ENCODE results near the gene TEAD1.

DNA sequence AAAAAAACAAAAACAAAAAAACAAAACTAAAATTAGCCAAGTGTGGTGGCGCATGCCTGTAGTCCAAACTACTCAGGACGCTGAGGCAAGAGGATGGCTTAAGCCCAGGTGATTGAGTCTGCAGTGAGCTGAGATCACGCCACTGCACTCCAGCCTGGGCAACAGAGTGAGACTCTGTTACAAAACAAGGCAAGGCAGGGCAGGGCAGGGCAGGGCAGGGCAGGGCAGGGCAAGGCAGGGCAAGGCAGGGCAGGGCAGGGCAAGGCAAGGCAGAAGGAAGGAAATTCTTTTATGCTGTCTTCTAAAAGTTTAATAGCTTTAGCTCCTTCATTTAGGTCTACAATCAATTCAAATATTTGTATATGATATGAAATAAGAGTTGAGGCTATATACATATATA lies 284.8 kb downstream of the TEAD1 start:
- TF ChIP-seq, protein P1, sequence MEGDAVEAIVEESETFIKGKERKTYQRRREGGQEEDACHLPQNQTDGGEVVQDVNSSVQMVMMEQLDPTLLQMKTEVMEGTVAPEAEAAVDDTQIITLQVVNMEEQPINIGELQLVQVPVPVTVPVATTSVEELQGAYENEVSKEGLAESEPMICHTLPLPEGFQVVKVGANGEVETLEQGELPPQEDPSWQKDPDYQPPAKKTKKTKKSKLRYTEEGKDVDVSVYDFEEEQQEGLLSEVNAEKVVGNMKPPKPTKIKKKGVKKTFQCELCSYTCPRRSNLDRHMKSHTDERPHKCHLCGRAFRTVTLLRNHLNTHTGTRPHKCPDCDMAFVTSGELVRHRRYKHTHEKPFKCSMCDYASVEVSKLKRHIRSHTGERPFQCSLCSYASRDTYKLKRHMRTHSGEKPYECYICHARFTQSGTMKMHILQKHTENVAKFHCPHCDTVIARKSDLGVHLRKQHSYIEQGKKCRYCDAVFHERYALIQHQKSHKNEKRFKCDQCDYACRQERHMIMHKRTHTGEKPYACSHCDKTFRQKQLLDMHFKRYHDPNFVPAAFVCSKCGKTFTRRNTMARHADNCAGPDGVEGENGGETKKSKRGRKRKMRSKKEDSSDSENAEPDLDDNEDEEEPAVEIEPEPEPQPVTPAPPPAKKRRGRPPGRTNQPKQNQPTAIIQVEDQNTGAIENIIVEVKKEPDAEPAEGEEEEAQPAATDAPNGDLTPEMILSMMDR (conservative IDR thresholded peaks at IDR 0.05) = no peak
- no peak for TF ChIP-seq EZH2 (IDR thresholded peaks at IDR 0.05; ENCODE audit: low read depth)
